Subcutaneous abdominal adipose tissue (tissue), 5 donors: ENCODE measurements around the gene SLC6A4.

Experiments
- H3K27ac ChIP-seq: one replicate; pipeline ENCODE4 v1.7.0; 2013; ENCODE audit warnings: low read depth, mild to moderate bottlenecking, inconsistent platforms, low read length, moderate library complexity
- H3K27me3 ChIP-seq, 5 donors: one replicate each; pipeline ENCODE4 v1.7.0; 2013; ENCODE audit warnings: low read length in 5 of 5, inconsistent platforms in 1 of 5; ENCODE audit not compliant: control insufficient read depth in 5 of 5, insufficient read depth in 4 of 5
- H3K36me3 ChIP-seq, 5 donors: one replicate each; pipeline ENCODE4 v1.7.0; 2013; ENCODE audit warnings: low read length in 5 of 5; ENCODE audit not compliant: control insufficient read depth in 5 of 5, insufficient read depth in 5 of 5
- H3K4me1 ChIP-seq, 5 donors: one replicate each; pipeline ENCODE4 v1.7.0; 2013; ENCODE audit warnings: low read length in 5 of 5, mild to moderate bottlenecking in 3 of 5, moderate library complexity in 1 of 5; ENCODE audit not compliant: control insufficient read depth in 5 of 5, insufficient read depth in 5 of 5
- H3K4me3 ChIP-seq, 5 donors: one replicate each; pipeline ENCODE4 v1.7.0; 2013; ENCODE audit warnings: low read length in 5 of 5, low read depth in 1 of 5
- H3K9ac ChIP-seq, 5 donors: one replicate each; pipeline ENCODE4 v1.7.0; 2013; ENCODE audit warnings: low read length in 5 of 5, mild to moderate bottlenecking in 4 of 5, moderate library complexity in 3 of 5
- H3K9me3 ChIP-seq, 5 donors: one replicate each; pipeline ENCODE4 v1.7.0; 2013; ENCODE audit warnings: low read length in 5 of 5; ENCODE audit not compliant: control insufficient read depth in 5 of 5
- donor health status: healthy.
- donor health status: healthy.
- donor health status: healthy.
- donor health status: healthy.
- donor health status: healthy.

Gene SLC6A4

GRCh38 chr17:30224419-30224960 lies 11.0 kb downstream of the SLC6A4 start:
- Histone ChIP-seq H3K4me1 (peaks cover 0 to 9% (median 8%) of the 10 kb centered on the region in 5 donors), H3K36me3 (no peaks in the 10 kb centered on the region), H3K27ac (no peak overlapping the region), H3K9ac (no peak overlapping the region), H3K27me3 (peaks cover 0 to 10% (median 0%) of the 10 kb centered on the region in 5 donors), H3K4me3 (no peak overlapping the region), H3K9me3 (no peaks in the 10 kb centered on the region)

- peaks cover 0 to 2% (median 0%) of the 10 kb centered on the region in 5 donors for H3K27me3 ChIP-seq
- H3K4me1 ChIP-seq = peaks cover 0 to 12% (median 9%) of the 10 kb centered on the region in 5 donors
- no peak overlapping the region for H3K27ac ChIP-seq
- H3K4me3 ChIP-seq = no peak overlapping the region
- H3K9ac ChIP-seq = no peak overlapping the region
- no peaks in the 10 kb centered on the region for H3K9me3 ChIP-seq
- H3K36me3 ChIP-seq = no peaks in the 10 kb centered on the region
These were observed 12.7 kb downstream of the SLC6A4 start for GRCh38 chr17:30222721-30223175.

GRCh38 chr17:30222251-30222650 lies 13.2 kb downstream of the SLC6A4 start:
- Histone ChIP-seq H3K4me3 (no peak overlapping the region), H3K27me3 (peaks cover 0 to 2% (median 0%) of the 10 kb centered on the region in 5 donors), H3K9me3 (no peaks in the 10 kb centered on the region), H3K4me1 (peaks cover 0 to 12% (median 9%) of the 10 kb centered on the region in 5 donors), H3K36me3 (no peaks in the 10 kb centered on the region), H3K9ac (no peak overlapping the region), H3K27ac (no peak overlapping the region)

- H3K4me3 ChIP-seq = no peak overlapping the region
- no peak overlapping the region for H3K9ac ChIP-seq
- H3K9me3 ChIP-seq = no peaks in the 10 kb centered on the region
- H3K4me1 ChIP-seq = peaks cover 0 to 12% (median 9%) of the 10 kb centered on the region in 5 donors
- H3K27ac ChIP-seq = no peak overlapping the region
- H3K36me3 ChIP-seq = no peaks in the 10 kb centered on the region
- H3K27me3 ChIP-seq = peaks cover 0 to 2% (median 0%) of the 10 kb centered on the region in 5 donors
These were observed 14.2 kb downstream of the SLC6A4 start for GRCh38 chr17:30221346-30221745.

GRCh38 chr17:30220414-30220813 lies 15.1 kb downstream of the SLC6A4 start:
- Histone ChIP-seq H3K36me3 (no peaks in the 10 kb centered on the region), H3K9me3 (no peaks in the 10 kb centered on the region), H3K27me3 (peaks cover 0 to 2% (median 0%) of the 10 kb centered on the region in 5 donors), H3K4me1 (peaks cover 0 to 12% (median 9%) of the 10 kb centered on the region in 5 donors), H3K9ac (no peak overlapping the region), H3K27ac (no peak overlapping the region), H3K4me3 (no peak overlapping the region)

GRCh38 chr17:30219833-30220232 lies 15.7 kb downstream of the SLC6A4 start:
- H3K9ac ChIP-seq = no peak overlapping the region
- peaks cover 0 to 12% (median 9%) of the 10 kb centered on the region in 5 donors for H3K4me1 ChIP-seq
- H3K9me3 ChIP-seq = no peaks in the 10 kb centered on the region
- no peak overlapping the region for H3K27ac ChIP-seq
- no peaks in the 10 kb centered on the region for H3K36me3 ChIP-seq
- H3K27me3 ChIP-seq = no peaks in the 10 kb centered on the region
- H3K4me3 ChIP-seq = no peak overlapping the region

- Histone ChIP-seq H3K27me3 (no peaks in the 10 kb centered on the region), H3K4me1 (peaks cover 0 to 12% (median 9%) of the 10 kb centered on the region in 5 donors), H3K4me3 (no peak overlapping the region), H3K9me3 (no peaks in the 10 kb centered on the region), H3K9ac (no peak overlapping the region), H3K36me3 (no peaks in the 10 kb centered on the region), H3K27ac (no peak overlapping the region)
These were observed 16.2 kb downstream of the SLC6A4 start for GRCh38 chr17:30219315-30219714.

- Histone ChIP-seq H3K36me3 (no peaks in the 10 kb centered on the region), H3K27ac (no peak overlapping the region), H3K4me1 (peaks cover 0 to 12% (median 9%) of the 10 kb centered on the region in 5 donors), H3K9me3 (no peaks in the 10 kb centered on the region), H3K9ac (no peak overlapping the region), H3K27me3 (no peaks in the 10 kb centered on the region), H3K4me3 (no peak overlapping the region)
These were observed 16.7 kb downstream of the SLC6A4 start for GRCh38 chr17:30218799-30219198.

GRCh38 chr17:30217746-30218245 lies 17.7 kb downstream of the SLC6A4 start:
- no peaks in the 10 kb centered on the region for H3K36me3 ChIP-seq
- no peak overlapping the region for H3K27ac ChIP-seq
- peaks cover 0 to 12% (median 9%) of the 10 kb centered on the region in 5 donors for H3K4me1 ChIP-seq
- H3K4me3 ChIP-seq = no peak overlapping the region
- H3K27me3 ChIP-seq = no peaks in the 10 kb centered on the region
- H3K9ac ChIP-seq = no peak overlapping the region
- H3K9me3 ChIP-seq = no peaks in the 10 kb centered on the region

GRCh38 chr17:30217054-30217453 lies 18.4 kb downstream of the SLC6A4 start:
- Histone ChIP-seq H3K36me3 (no peaks in the 10 kb centered on the region), H3K27ac (no peak overlapping the region), H3K4me1 (peaks cover 0 to 12% (median 9%) of the 10 kb centered on the region in 5 donors), H3K27me3 (no peaks in the 10 kb centered on the region), H3K9me3 (no peaks in the 10 kb centered on the region), H3K9ac (no peak overlapping the region), H3K4me3 (no peak overlapping the region)
